Erythroblast (primary cell): ENCODE data around the gene FLAD1.

ENCODE experiments used
- GATA1 ChIP-seq: IDR thresholded peaks from 2 replicates; pipeline ENCODE4 v1.6.1; 2011; ENCODE audit warnings: low read depth, mild to moderate bottlenecking, control low read depth, low read length, moderate library complexity
- POLR2A ChIP-seq: IDR thresholded peaks from 2 replicates; pipeline ENCODE4 v1.6.1; 2011; ENCODE audit warnings: mild to moderate bottlenecking, low read length

GRCh38 chr1:155000411-155000725, 17.2 kb downstream of the FLAD1 start:
- TF ChIP-seq POLR2A (no peak), GATA1 (no peak)
